Keratinocyte (primary cell): ENCODE results near the gene IFI35. TPM values are rescaled to one million over a fixed set of nuclear protein-coding genes. Genes with fewer than 3 reads are reported as not detected.
A peak's percentile ranks its signal among the peaks of the same experiment; 100 is the strongest.

Source experiments
- DNase-seq: peaks from one replicate; pipeline ENCODE4 v3.0.0-alpha.2; 2011; ENCODE audit warnings: low read depth, missing footprints, low spot score
- FAIRE-seq: peaks from 2 replicates; lab custom pipeline; 2011; peaks lifted over from hg19 to GRCh38; lab: Jason Lieb, UNC
- H2AFZ ChIP-seq: 2 replicates; pipeline ENCODE4 v1.6.0; 2012; ENCODE audit warnings: low read length, control low read depth, inconsistent platforms; ENCODE audit not compliant: control insufficient read depth
- H3K27ac ChIP-seq: 2 replicates; pipeline ENCODE4 v1.5.1; 2011; ENCODE audit warnings: low read length; ENCODE audit not compliant: control insufficient read depth, insufficient read depth
- H3K27me3 ChIP-seq: 3 replicates; pipeline ENCODE4 v1.6.0; 2011; ENCODE audit warnings: low read length; ENCODE audit not compliant: control insufficient read depth, insufficient read depth; ENCODE audit errors: extremely low read depth
- H3K36me3 ChIP-seq, 2 experiments: 2 replicates in 1 of 2; 3 replicates in 1 of 2; pipeline ENCODE4 v1.5.1; 2011; ENCODE audit warnings: low read length in 2 of 2, mild to moderate bottlenecking in 1 of 2; ENCODE audit not compliant: control insufficient read depth in 2 of 2, insufficient read depth in 2 of 2; ENCODE audit errors: extremely low read depth in 1 of 2
- H3K4me1 ChIP-seq: 3 replicates; pipeline ENCODE4 v1.5.1; 2011; ENCODE audit warnings: low read length; ENCODE audit not compliant: control insufficient read depth, insufficient read depth; ENCODE audit errors: extremely low read depth
- H3K4me2 ChIP-seq: 3 replicates; pipeline ENCODE4 v1.6.0; 2011; ENCODE audit warnings: low read depth, low read length; ENCODE audit not compliant: control insufficient read depth, insufficient read depth; ENCODE audit errors: extremely low read depth
- H3K4me3 ChIP-seq, 3 experiments: fragments of 200-600 bp in 1 of 3; sonication (generic) in 1 of 3; 2 replicates in 2 of 3; 3 replicates in 1 of 3; pipeline ENCODE4 v1.5.1; 2011 to 2016; ENCODE audit warnings: low read length in 3 of 3, mild to moderate bottlenecking in 3 of 3, control low read depth in 2 of 3, inconsistent platforms in 1 of 3, low read depth in 1 of 3, mixed read lengths in 1 of 3, mixed run types in 1 of 3, moderate library complexity in 1 of 3; ENCODE audit not compliant: control insufficient read depth in 2 of 3, insufficient read depth in 2 of 3; ENCODE audit errors: extremely low read depth in 1 of 3
- H3K79me2 ChIP-seq: 2 replicates; pipeline ENCODE4 v1.6.0; 2012; ENCODE audit warnings: low read length; ENCODE audit not compliant: control insufficient read depth, insufficient read depth
- H3K9ac ChIP-seq: 3 replicates; pipeline ENCODE4 v1.6.0; 2011; ENCODE audit warnings: low read length; ENCODE audit not compliant: control insufficient read depth, insufficient read depth; ENCODE audit errors: extremely low read depth
- H3K9me1 ChIP-seq: 3 replicates; pipeline ENCODE4 v1.6.0; 2011; ENCODE audit warnings: low read length; ENCODE audit not compliant: control insufficient read depth, insufficient read depth; ENCODE audit errors: extremely low read depth
- H3K9me3 ChIP-seq: 2 replicates; pipeline ENCODE4 v1.5.1; 2012; ENCODE audit warnings: low read depth, low read length; ENCODE audit not compliant: control insufficient read depth
- H4K20me1 ChIP-seq: 3 replicates; pipeline ENCODE4 v1.6.0; 2011; ENCODE audit warnings: low read length; ENCODE audit not compliant: control insufficient read depth, insufficient read depth; ENCODE audit errors: extremely low read depth
- CTCF ChIP-seq, 3 experiments: IDR thresholded peaks in 1 of 3; conservative IDR thresholded peaks in 1 of 3; optimal IDR thresholded peaks in 1 of 3; 2 replicates in 2 of 3; 3 replicates in 1 of 3; pipeline versions ENCODE3 to v1.5.1; 2011; ENCODE audit warnings: low read length in 3 of 3, mild to moderate bottlenecking in 3 of 3, moderate library complexity in 2 of 3, control low read depth in 1 of 3, inconsistent platforms in 1 of 3; ENCODE audit not compliant: insufficient read depth in 2 of 3; ENCODE audit errors: extremely low read depth in 1 of 3
- EZH2 ChIP-seq: IDR thresholded peaks from one replicate; pipeline ENCODE4 v1.6.1; 2012; ENCODE audit warnings: inconsistent platforms, mild to moderate bottlenecking, low read length, moderate library complexity
- dilution Hi-C: fragments of 300-500 bp; cut with MboI; formaldehyde crosslinking; loops from one replicate; pipeline ENCODE4 v1.7.0; 2020; ENCODE audit warnings: low sequenced_read_pairs; ENCODE audit not compliant: extremely low pct_ligation_motif_present
- polyA minus RNA-seq, 3 experiments: library from RNA; depleted of rRNA, polyadenylated mRNA; stranded (reverse); fragments of >200 nt; gene quantifications; 1 replicate in 1 of 3; 2 replicates in 1 of 3; 3 replicates in 1 of 3; pipeline ENCODE4 v1.2.3, GENCODE V29; 2011
- polyA plus RNA-seq, 5 experiments: library from polyadenylated mRNA; depleted of rRNA in 3 of 5; stranded (reverse) in 3 of 5; stranded (forward) in 1 of 5; unstranded in 1 of 5; fragments of >200 nt; gene quantifications; 1 replicate in 1 of 5; 2 replicates in 3 of 5; 3 replicates in 1 of 5; pipeline versions ENCODE4 v1.2.1 to v1.2.3, GENCODE V29; 2011 to 2012; ENCODE audit warnings: missing spikeins in 2 of 5, low read depth in 1 of 5, low replicate concordance in 1 of 5

Gene IFI35
- polyA plus RNA-seq (22.0 to 34.8 TPM (median 27.6 TPM) in 3 replicates), polyA minus RNA-seq (16.8 to 37.7 TPM (median 19.3 TPM) in 3 replicates)
- not detected for polyA plus RNA-seq (2011; ENCODE audit: low read depth)
- 12.4 and 20.7 TPM in 2 replicates for polyA plus RNA-seq (2011; cell fraction: cytosol; rRNA removed)
- 15.2 and 15.8 TPM in 2 replicates for polyA plus RNA-seq (2011; cell fraction: nucleus; rRNA removed)
- 0.83 and 30.2 TPM in 2 replicates for polyA plus RNA-seq (2012; ENCODE audit: low replicate concordance)
- polyA minus RNA-seq (2011; cell fraction: cytosol; rRNA and poly(A)+ RNA removed): 15.0 TPM
- 5.3 and 6.4 TPM in 2 replicates for polyA minus RNA-seq (2011; cell fraction: nucleus; rRNA and poly(A)+ RNA removed)

- peaks cover 11 to 14% of the 10 kb centered on the region in 2 experiments for H3K36me3 ChIP-seq
- DNase-seq (no peak), FAIRE-seq (no peak)
- no peaks in the 10 kb centered on the region for H3K79me2 ChIP-seq
- no peaks in the 10 kb centered on the region for H3K27me3 ChIP-seq
- H3K4me1 ChIP-seq: peaks cover 10% of the 10 kb centered on the region
- dilution Hi-C loops: no loop called here
- H2AFZ ChIP-seq: peak within 1 kb of the TSS; percentile 82
- peak within 1 kb of the TSS; percentile 87 for H3K9ac ChIP-seq
- H3K27ac ChIP-seq: peak within 1 kb of the TSS; percentile 80
- peaks cover 4% of the 10 kb centered on the region for H4K20me1 ChIP-seq
- peak within 1 kb of the TSS; percentile 77 for H3K4me2 ChIP-seq
- H3K9me1 ChIP-seq: no peaks in the 10 kb centered on the region
- TF ChIP-seq EZH2 (no peak), CTCF (optimal IDR thresholded peaks at IDR 0.05 in 1 of 3, IDR thresholded peaks at IDR 0.05 in 1 of 3, conservative IDR thresholded peaks at IDR 0.05 in 1 of 3; ENCODE audit: extremely low read depth in 1 of 3, insufficient read depth in 2 of 3, low read length in 3 of 3) (peak in 2 of 3 experiments; percentile 34 to 53)
- H3K9me3 ChIP-seq: no peaks in the 10 kb centered on the region
- peak within 1 kb of the TSS; percentile 50 to 80 (median 76) for H3K4me3 ChIP-seq
Measured at GRCh38 chr17:43006639-43007551, at the start of gene IFI35. IFI35 (plus strand) TSS chr17:43006784; CDS start chr17:43006948, 164 bp downstream.

GRCh38 chr17:42964161-42964932 lies 42.2 kb upstream of the IFI35 start, which contains the start of gene AARSD1:
AARSD1 (minus strand) TSS chr17:42964454; CDS start chr17:42964440, 14 bp downstream.
- H4K20me1 ChIP-seq: no peaks in the 10 kb centered on the region
- peak; percentile 79 for DNase-seq
- H3K79me2 ChIP-seq: peaks cover 19% of the 10 kb centered on the region
- FAIRE-seq: peak; percentile 82
- peak within 1 kb of the TSS; percentile 72 for H3K9ac ChIP-seq
- H2AFZ ChIP-seq: peak within 1 kb of the TSS; percentile 87
- dilution Hi-C loops: no loop called here
- H3K9me3 ChIP-seq: no peaks in the 10 kb centered on the region
- H3K27ac ChIP-seq: peak within 1 kb of the TSS; percentile 37
- peak within 1 kb of the TSS; percentile 58 to 72 (median 61) for H3K4me3 ChIP-seq
- TF ChIP-seq EZH2 (no peak), CTCF (optimal IDR thresholded peaks at IDR 0.05 in 1 of 3, IDR thresholded peaks at IDR 0.05 in 1 of 3, conservative IDR thresholded peaks at IDR 0.05 in 1 of 3; ENCODE audit: extremely low read depth in 1 of 3, insufficient read depth in 2 of 3, low read length in 3 of 3) (no peak)
- peaks cover 11 to 15% of the 10 kb centered on the region in 2 experiments for H3K36me3 ChIP-seq
- H3K27me3 ChIP-seq: no peaks in the 10 kb centered on the region
- peak within 1 kb of the TSS; percentile 82 for H3K4me2 ChIP-seq
- H3K9me1 ChIP-seq: no peaks in the 10 kb centered on the region
- H3K4me1 ChIP-seq: peaks cover 5% of the 10 kb centered on the region
